ENCODE data around the gene ZIM2. TPM values are rescaled to one million over a fixed set of nuclear protein-coding genes. Genes with fewer than 3 reads are reported as not detected.

The ZIM2 gene
- total RNA-seq, result not detected in 2 replicates

DNA sequence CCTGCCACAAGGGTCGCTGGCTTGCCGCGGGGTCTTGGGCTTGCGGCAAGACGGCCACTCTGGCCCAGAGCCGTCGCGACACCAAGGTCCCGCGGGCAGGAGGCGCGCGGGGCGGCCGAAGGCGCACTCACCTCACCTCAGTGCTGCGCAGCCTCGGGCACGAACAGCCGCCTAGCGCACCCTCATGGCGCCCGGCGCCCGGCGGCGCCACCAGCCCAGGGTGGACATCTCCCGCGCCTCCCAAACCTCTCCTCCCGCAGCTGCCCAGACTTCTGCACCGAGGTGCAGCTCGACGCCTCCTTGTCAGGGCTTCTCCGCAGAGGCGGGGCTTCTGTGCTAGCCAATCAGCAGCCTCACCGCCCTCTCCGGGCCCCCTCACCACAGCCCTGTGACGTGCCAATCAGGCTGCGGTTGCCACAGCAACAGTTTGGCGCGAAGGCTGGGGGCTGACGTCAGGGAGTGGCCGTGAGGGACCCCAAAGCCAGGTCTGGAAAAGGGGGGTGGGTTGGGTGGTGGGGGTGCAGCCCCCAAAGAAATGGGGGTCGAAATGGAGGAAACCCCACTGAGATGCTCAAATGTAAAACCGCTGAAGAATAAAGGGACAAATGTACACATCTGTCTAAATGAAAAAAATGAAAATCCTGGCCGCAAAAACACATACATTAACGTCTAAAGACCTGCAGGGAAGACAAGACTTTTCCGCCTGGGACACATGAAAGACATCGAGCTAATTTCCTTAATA lies at the start of gene ZIM2, which contains the start of gene PEG3:
ZIM2 (minus strand) TSS at position 276 of the 742 bp plus-strand sequence. CDS start 16,449 bp downstream, outside the sequence.
PEG3 (minus strand) TSS at position 276 of the 742 bp plus-strand sequence. CDS start 16,071 bp downstream, outside the sequence.

Other genes starting within 250 kb of the ZIM2 start
- gene ZNF71, start 245.4 kb downstream of the ZIM2 start, total RNA-seq, result 5.4 and 9.6 TPM in 2 replicates
- gene SMIM17, start 197.6 kb downstream of the ZIM2 start, total RNA-seq, result 0.09 TPM in 1 of 2 replicates, not detected in the other
- 0.93 and 2.6 TPM in 2 replicates for gene ZNF835, start 169.0 kb downstream of the ZIM2 start, total RNA-seq
- gene PEG3, start within 50 bp of the ZIM2 start, total RNA-seq, result 3.2 and 30.1 TPM in 2 replicates

Measured in pericardium fibroblast (primary cell).